H1 (cell line): Measurements from ENCODE around the gene CRYBA4. TPM values are rescaled to one million over a fixed set of nuclear protein-coding genes. Genes with fewer than 3 reads are reported as not detected.

Experiments
- CTCF ChIA-PET: fragments of 300-600 bp; sonication (Branson Sonifier 250); formaldehyde crosslinking; loops from one replicate; lab custom pipeline; 2021; ENCODE audit not compliant: partially characterized antibody; lab: Charles Lee
- POLR2A ChIA-PET: fragments of 300-600 bp; sonication (Branson Sonifier 250); formaldehyde crosslinking; loops from one replicate; lab custom pipeline; 2021; ENCODE audit warnings: inconsistent platforms; ENCODE audit not compliant: partially characterized antibody; lab: Charles Lee
- DNase-seq, 2 experiments: peaks; one replicate each; pipeline versions ENCODE4 v3.0.0 to v3.0.0-alpha.2; 2010 to 2022; ENCODE audit warnings: low spot score in 2 of 2, low read depth in 1 of 2, mixed read lengths in 1 of 2
- FAIRE-seq: peaks from 2 replicates; lab custom pipeline; 2011; peaks lifted over from hg19 to GRCh38; lab: Jason Lieb, UNC
- H2AFZ ChIP-seq: 2 replicates; pipeline ENCODE4 v1.8.1; 2012; ENCODE audit warnings: low read length, inconsistent platforms
- H2AK5ac ChIP-seq: 2 replicates; pipeline ENCODE4 v1.6.1; 2013; ENCODE audit warnings: low read depth, low read length
- H2BK120ac ChIP-seq: replicated peaks from 2 replicates; pipeline ENCODE3; 2013; ENCODE audit warnings: low read depth, low read length, inconsistent platforms
- H2BK12ac ChIP-seq: 2 replicates; pipeline ENCODE4 v1.6.1; 2013; ENCODE audit warnings: low read depth, low read length
- H2BK15ac ChIP-seq: 2 replicates; pipeline ENCODE4 v1.6.1; 2013; ENCODE audit warnings: low read length
- H2BK20ac ChIP-seq: 2 replicates; pipeline ENCODE4 v1.6.1; 2013; ENCODE audit warnings: low read length
- H2BK5ac ChIP-seq: 2 replicates; pipeline ENCODE4 v1.6.1; 2013; ENCODE audit warnings: low read depth, low read length
- H3K14ac ChIP-seq: 2 replicates; pipeline ENCODE4 v1.6.1; 2013; ENCODE audit warnings: inconsistent platforms; ENCODE audit not compliant: insufficient read length
- H3K18ac ChIP-seq: 2 replicates; pipeline ENCODE4 v1.6.1; 2013; ENCODE audit warnings: low read length; ENCODE audit errors: extremely low read depth
- H3K23ac ChIP-seq: 2 replicates; pipeline ENCODE4 v1.6.1; 2013; ENCODE audit warnings: inconsistent platforms; ENCODE audit not compliant: insufficient read length
- H3K23me2 ChIP-seq: 2 replicates; pipeline ENCODE4 v1.6.1; 2013; ENCODE audit warnings: low read depth, low read length
- H3K27ac ChIP-seq: 2 replicates; pipeline ENCODE4 v1.6.1; 2011; ENCODE audit warnings: low read depth, low read length, inconsistent platforms
- H3K27me3 ChIP-seq, 4 experiments: replicated peaks in 1 of 4; 1 replicate in 1 of 4; 2 replicates in 3 of 4; pipeline versions ENCODE4 v1.6.1 to v1.8.1; 2011 to 2013; ENCODE audit warnings: low read length in 3 of 4, mild to moderate bottlenecking in 3 of 4, inconsistent platforms in 2 of 4, mixed read lengths in 2 of 4, moderate library complexity in 1 of 4; ENCODE audit not compliant: control insufficient read depth in 3 of 4, insufficient read depth in 3 of 4; ENCODE audit errors: extremely low read depth in 1 of 4
- H3K36me3 ChIP-seq, 4 experiments: 2 replicates each; pipeline versions ENCODE4 v1.6.1 to v1.8.1; 2011 to 2013; ENCODE audit warnings: mild to moderate bottlenecking in 4 of 4, low read length in 3 of 4, moderate library complexity in 2 of 4, control low read depth in 1 of 4, inconsistent platforms in 1 of 4; ENCODE audit not compliant: insufficient read depth in 4 of 4, control insufficient read depth in 2 of 4
- H3K4ac ChIP-seq: replicated peaks from 2 replicates; pipeline ENCODE3; 2013; ENCODE audit warnings: low read length, low read depth, mixed read lengths, inconsistent platforms; ENCODE audit not compliant: insufficient read length
- H3K4me1 ChIP-seq, 4 experiments: replicated peaks in 1 of 4; 1 replicate in 1 of 4; 2 replicates in 3 of 4; pipeline versions ENCODE4 v1.6.1 to v1.8.1; 2011 to 2013; ENCODE audit warnings: low read length in 3 of 4, inconsistent platforms in 2 of 4, mixed read lengths in 1 of 4; ENCODE audit not compliant: insufficient read depth in 4 of 4, control insufficient read depth in 3 of 4
- H3K4me2 ChIP-seq, 2 experiments: 2 replicates each; pipeline versions ENCODE4 v1.6.1 to v1.8.1; 2011 to 2013; ENCODE audit warnings: low read depth in 2 of 2, low read length in 2 of 2, control low read depth in 1 of 2, inconsistent platforms in 1 of 2, mild to moderate bottlenecking in 1 of 2; ENCODE audit not compliant: insufficient read depth in 1 of 2
- H3K4me3 ChIP-seq, 4 experiments: fragments of 200-600, 300-600 bp in 1 of 4; sonication (generic), shearing (Covaris generic), sonication (Bioruptor Twin) in 1 of 4; 2 replicates each; pipeline versions ENCODE4 v1.5.1 to v1.8.1; 2011 to 2016; ENCODE audit warnings: low read length in 4 of 4, low read depth in 3 of 4, control low read depth in 2 of 4, inconsistent platforms in 2 of 4, mild to moderate bottlenecking in 2 of 4, mixed read lengths in 1 of 4, moderate library complexity in 1 of 4; ENCODE audit not compliant: insufficient read depth in 2 of 4; ENCODE audit errors: extremely low read depth in 1 of 4
- H3K56ac ChIP-seq: replicated peaks from 2 replicates; pipeline ENCODE3; 2013; ENCODE audit warnings: low read depth, mild to moderate bottlenecking, mixed read lengths, low read length, inconsistent platforms; ENCODE audit not compliant: insufficient read length
- H3K79me1 ChIP-seq: 2 replicates; pipeline ENCODE4 v1.6.1; 2013; ENCODE audit warnings: low read depth, low read length, control low read depth
- H3K79me2 ChIP-seq, 2 experiments: 2 replicates each; pipeline versions ENCODE4 v1.6.1 to v1.8.1; 2012 to 2013; ENCODE audit warnings: low read length in 2 of 2, mild to moderate bottlenecking in 2 of 2, inconsistent platforms in 1 of 2; ENCODE audit not compliant: insufficient read depth in 2 of 2, control insufficient read depth in 1 of 2
- H3K9ac ChIP-seq, 4 experiments: replicated peaks in 1 of 4; 1 replicate in 1 of 4; 2 replicates in 3 of 4; pipeline versions ENCODE4 v1.6.1 to v1.8.1; 2011 to 2013; ENCODE audit warnings: low read depth in 3 of 4, low read length in 3 of 4, control low read depth in 2 of 4, mild to moderate bottlenecking in 2 of 4, moderate library complexity in 2 of 4, inconsistent platforms in 1 of 4; ENCODE audit errors: extremely low read depth in 1 of 4
- H3K9me3 ChIP-seq, 2 experiments: 2 replicates each; pipeline versions ENCODE4 v1.6.1 to v1.8.1; 2012 to 2013; ENCODE audit warnings: mild to moderate bottlenecking in 2 of 2, moderate library complexity in 2 of 2, control low read depth in 1 of 2, inconsistent platforms in 1 of 2, low read depth in 1 of 2, low read length in 1 of 2, mixed read lengths in 1 of 2; ENCODE audit not compliant: insufficient read depth in 2 of 2
- H4K20me1 ChIP-seq, 2 experiments: replicated peaks in 1 of 2; 2 replicates each; pipeline versions ENCODE3 to v1.8.1; 2011 to 2013; ENCODE audit warnings: inconsistent platforms in 2 of 2, low read length in 2 of 2, mild to moderate bottlenecking in 1 of 2; ENCODE audit not compliant: insufficient read depth in 2 of 2, control insufficient read depth in 1 of 2
- H4K5ac ChIP-seq: 2 replicates; pipeline ENCODE4 v1.6.1; 2013; ENCODE audit warnings: low read length, low read depth, mixed read lengths, inconsistent platforms; ENCODE audit not compliant: insufficient read length
- H4K8ac ChIP-seq: 2 replicates; pipeline ENCODE4 v1.8.0; 2013; ENCODE audit warnings: mild to moderate bottlenecking, moderate library complexity, low read length, inconsistent platforms; ENCODE audit not compliant: insufficient read depth; ENCODE audit errors: extremely low read depth
- H4K91ac ChIP-seq: replicated peaks from 2 replicates; pipeline ENCODE3; 2013; ENCODE audit warnings: low read length, mixed read lengths, inconsistent platforms; ENCODE audit not compliant: insufficient read length
- ASH2L ChIP-seq: fragments of 200-600, 300-600 bp; sonication (generic); IDR thresholded peaks from one replicate; pipeline ENCODE4 v1.7.1; 2017; ENCODE audit warnings: low read length
- TEAD4 ChIP-seq: IDR thresholded peaks from 2 replicates; pipeline ENCODE4 v1.6.1; 2012; ENCODE audit warnings: low read depth, low read length, inconsistent platforms, mixed read lengths
- WGBS, 2 experiments: shearing (Covaris generic) in 1 of 2; methylation state at CpG; one replicate each; pipeline versions ENCODE4 v1.1.6 to v1.1.7; 2013 to 2015; ENCODE audit warnings: low lambda C conversion rate in 2 of 2, mixed read lengths in 2 of 2, inconsistent platforms in 1 of 2, low coverage in 1 of 2, missing lambda C conversion rate in 1 of 2; ENCODE audit not compliant: insufficient replicate concordance in 2 of 2, insufficient coverage in 1 of 2, insufficient read length in 1 of 2; ENCODE audit errors: extremely low coverage in 1 of 2, missing lambda C conversion rate in 1 of 2; 5-methylcytosine and 5-hydroxymethylcytosine counted together
- polyA plus RNA-seq, 7 experiments: library from polyadenylated mRNA; depleted of rRNA in 3 of 7; stranded (reverse) in 5 of 7; unstranded in 2 of 7; fragments of >200 nt in 5 of 7; fragments of 200-250 nt in 2 of 7; gene quantifications; 1 replicate in 5 of 7; 2 replicates in 1 of 7; 4 replicates in 1 of 7; pipeline versions ENCODE4 v1.2.1 to v1.2.3, GENCODE V29; 2011 to 2013; ENCODE audit warnings: missing spikeins in 2 of 7, mixed read lengths in 2 of 7
- total RNA-seq: library from RNA; stranded (reverse); fragmentation: NEBNext Ultra II Directional; extraction: Animal tissue kit (Norgen Biotek cat#: 25700); gene quantifications from 2 replicates; pipeline ENCODE4 v1.2.1, GENCODE V29; 2021
- TF ChIP-seq, protein P1 (sequence below), 3 experiments: IDR thresholded peaks; 1 replicate in 2 of 3; 2 replicates in 1 of 3; pipeline versions ENCODE4 v1.5.1 to v1.6.1; 2011; ENCODE audit warnings: low read length in 3 of 3, mild to moderate bottlenecking in 3 of 3, inconsistent platforms in 2 of 3, low read depth in 1 of 3, moderate library complexity in 1 of 3; ENCODE audit not compliant: insufficient read depth in 1 of 3; ENCODE audit errors: control extremely low read depth in 1 of 3
- TF ChIP-seq, protein P2 (sequence below): IDR thresholded peaks from 2 replicates; pipeline ENCODE4 v1.6.1; 2012; ENCODE audit warnings: inconsistent platforms

CRYBA4 gene
- total and polyA plus RNA-seq, 2 of the 8 experiments (the other 6 are each of a cell fraction or from before 2014, with no cell fraction given): 0.67 to 3.1 TPM

DNA sequence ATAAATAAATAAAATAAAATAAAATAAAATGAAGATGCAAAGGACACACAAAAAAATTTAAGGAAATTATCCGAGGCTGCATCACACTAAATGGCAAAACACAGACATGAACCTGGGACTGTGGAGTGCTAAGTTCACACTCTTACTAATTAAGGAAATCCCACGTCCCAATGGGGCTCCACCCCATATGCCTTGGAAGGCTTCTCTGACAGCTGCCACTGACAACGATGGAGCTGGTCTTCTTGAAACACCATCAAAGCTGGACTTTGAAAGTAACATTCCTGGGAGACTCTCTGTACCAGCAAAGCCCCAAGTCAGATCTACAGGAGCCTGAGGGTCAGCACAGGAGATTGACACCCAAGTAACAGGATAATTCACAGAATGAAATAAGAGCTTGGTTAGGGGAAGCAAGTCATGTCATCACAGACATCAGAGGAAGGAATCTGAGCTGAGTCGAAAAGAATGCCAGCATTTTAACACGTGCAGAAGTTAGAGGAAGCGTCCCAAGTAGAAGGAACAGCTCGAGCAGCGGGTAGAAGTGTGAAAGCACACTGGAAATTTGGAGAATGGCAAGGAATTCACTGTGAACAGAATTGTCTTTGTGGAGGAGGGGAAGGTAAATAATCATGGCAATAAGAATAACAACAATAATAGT lies 45.6 kb upstream of the CRYBA4 start:
- H3K56ac ChIP-seq: no peak overlapping the region
- POLR2A ChIA-PET: interaction anchor here (0.6 to 2.2 kb wide), 9 partner anchors 8 to 112 kb away, joined by 3 to 11 read pairs (median 3); no protein-coding TSS in a partner anchor
- no peak overlapping the region for H2AK5ac ChIP-seq
- 0 out of 2 replicates have a peak overlapping the region, but pooled peaks have one; percentile 6 for H2BK20ac ChIP-seq
- H3K9ac ChIP-seq: no peak overlapping the region
- peaks cover 0 to 13% (median 0%) of the 10 kb centered on the region in 4 experiments; a peak in 3 of 8 replicates for H3K36me3 ChIP-seq
- H4K5ac ChIP-seq: no peak overlapping the region
- peaks cover 9 to 41% (median 15%) of the 10 kb centered on the region in 4 experiments for H3K4me1 ChIP-seq
- H3K4me2 ChIP-seq: no peak overlapping the region
- H3K27ac ChIP-seq: no peak overlapping the region; the same call in 1 of the 2 replicates
- peaks cover 4 to 10% of the 10 kb centered on the region in 2 experiments for H4K20me1 ChIP-seq
- H2BK5ac ChIP-seq: no peak overlapping the region
- no peak overlapping the region for H4K8ac ChIP-seq
- CTCF ChIA-PET: interaction anchor here (0.9 kb wide), 2 partner anchors 36 to 93 kb away, joined by 3 read pairs; no protein-coding TSS in a partner anchor
- WGBS, 2 experiments: 90% methylated on average over 8 of the region's 8 CpGs; no CpG with 5 or more reads in 1 of the 2 experiments
- H2BK15ac ChIP-seq: no peak overlapping the region
- H3K9me3 ChIP-seq: no peaks in the 10 kb centered on the region
- H4K91ac ChIP-seq: no peak overlapping the region
- TF ChIP-seq ASH2L (no peak), TEAD4 (no peak)
- TF ChIP-seq, protein P1, sequence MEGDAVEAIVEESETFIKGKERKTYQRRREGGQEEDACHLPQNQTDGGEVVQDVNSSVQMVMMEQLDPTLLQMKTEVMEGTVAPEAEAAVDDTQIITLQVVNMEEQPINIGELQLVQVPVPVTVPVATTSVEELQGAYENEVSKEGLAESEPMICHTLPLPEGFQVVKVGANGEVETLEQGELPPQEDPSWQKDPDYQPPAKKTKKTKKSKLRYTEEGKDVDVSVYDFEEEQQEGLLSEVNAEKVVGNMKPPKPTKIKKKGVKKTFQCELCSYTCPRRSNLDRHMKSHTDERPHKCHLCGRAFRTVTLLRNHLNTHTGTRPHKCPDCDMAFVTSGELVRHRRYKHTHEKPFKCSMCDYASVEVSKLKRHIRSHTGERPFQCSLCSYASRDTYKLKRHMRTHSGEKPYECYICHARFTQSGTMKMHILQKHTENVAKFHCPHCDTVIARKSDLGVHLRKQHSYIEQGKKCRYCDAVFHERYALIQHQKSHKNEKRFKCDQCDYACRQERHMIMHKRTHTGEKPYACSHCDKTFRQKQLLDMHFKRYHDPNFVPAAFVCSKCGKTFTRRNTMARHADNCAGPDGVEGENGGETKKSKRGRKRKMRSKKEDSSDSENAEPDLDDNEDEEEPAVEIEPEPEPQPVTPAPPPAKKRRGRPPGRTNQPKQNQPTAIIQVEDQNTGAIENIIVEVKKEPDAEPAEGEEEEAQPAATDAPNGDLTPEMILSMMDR (IDR thresholded peaks at IDR 0.05; ENCODE audit: control extremely low read depth in 1 of 3, insufficient read depth in 1 of 3, low read depth in 1 of 3, low read length in 3 of 3): no peak
- TF ChIP-seq, protein P2, sequence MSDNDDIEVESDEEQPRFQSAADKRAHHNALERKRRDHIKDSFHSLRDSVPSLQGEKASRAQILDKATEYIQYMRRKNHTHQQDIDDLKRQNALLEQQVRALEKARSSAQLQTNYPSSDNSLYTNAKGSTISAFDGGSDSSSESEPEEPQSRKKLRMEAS: no peak
- TF ChIP-seq, all 59 proteins: peak for 0
- peaks cover 32% of the 10 kb centered on the region for H3K79me1 ChIP-seq
- no peak overlapping the region for H3K23ac ChIP-seq
- no peaks in the 10 kb centered on the region for H3K27me3 ChIP-seq
- H2BK120ac ChIP-seq: no peak overlapping the region
- H2BK12ac ChIP-seq: no peak overlapping the region
- no peak overlapping the region for H3K4me3 ChIP-seq
- no peak overlapping the region for H2AFZ ChIP-seq
- H3K23me2 ChIP-seq: peaks cover 2% of the 10 kb centered on the region; the same call in 1 of the 2 replicates
- no peak overlapping the region for H3K18ac ChIP-seq
- peaks cover 6 to 96% of the 10 kb centered on the region in 2 experiments for H3K79me2 ChIP-seq
- no peak overlapping the region for H3K4ac ChIP-seq
- FAIRE-seq (no peak), DNase-seq (no peak)
- no peak overlapping the region for H3K14ac ChIP-seq
